Hepatocyte (in vitro differentiated cells): ENCODE results near the gene CGREF1. TPM values are rescaled to one million over a fixed set of nuclear protein-coding genes. Genes with fewer than 3 reads are reported as not detected.

Experiments
- DNase-seq: peaks from one replicate; pipeline ENCODE4 v3.0.0-alpha.2; 2016; ENCODE audit warnings: low spot score
- H2AFZ ChIP-seq: fragments of 200-600 bp; sonication (generic); 2 replicates; pipeline ENCODE4 v1.6.0; 2016; ENCODE audit warnings: antibody characterized with exemption, mild to moderate bottlenecking
- H3K27ac ChIP-seq: fragments of 200-600 bp; sonication (generic); 2 replicates; pipeline ENCODE4 v1.5.1; 2016; ENCODE audit warnings: mild to moderate bottlenecking
- H3K27me3 ChIP-seq: fragments of 200-600 bp; sonication (generic); 2 replicates; pipeline ENCODE4 v1.6.1; 2016
- H3K36me3 ChIP-seq: fragments of 200-600 bp; sonication (generic); replicated peaks from 2 replicates; pipeline ENCODE4 v1.5.1; 2016; ENCODE audit warnings: low read depth; ENCODE audit not compliant: insufficient read depth
- H3K4me1 ChIP-seq: fragments of 200-600 bp; sonication (generic); 2 replicates; pipeline ENCODE4 v1.5.1; 2016; ENCODE audit warnings: mild to moderate bottlenecking, moderate library complexity; ENCODE audit not compliant: insufficient read depth
- H3K4me2 ChIP-seq: fragments of 200-600 bp; sonication (generic); 2 replicates; pipeline ENCODE4 v1.6.0; 2016
- H3K4me3 ChIP-seq: fragments of 200-600 bp; sonication (generic); 2 replicates; pipeline ENCODE4 v1.5.1; 2016; ENCODE audit warnings: mild to moderate bottlenecking
- H3K79me2 ChIP-seq: fragments of 200-600 bp; sonication (generic); 2 replicates; pipeline ENCODE4 v1.6.0; 2017; ENCODE audit warnings: mild to moderate bottlenecking
- H3K9me2 ChIP-seq: fragments of 200-600 bp; sonication (generic); replicated peaks from 2 replicates; pipeline ENCODE4 v1.6.0; 2017; ENCODE audit warnings: mild to moderate bottlenecking; ENCODE audit not compliant: insufficient read depth
- H3K9me3 ChIP-seq: fragments of 200-600 bp; sonication (generic); 2 replicates; pipeline ENCODE4 v1.5.1; 2016; ENCODE audit warnings: low read depth, mild to moderate bottlenecking
- H4K20me1 ChIP-seq: fragments of 200-600 bp; sonication (generic); 2 replicates; pipeline ENCODE4 v1.6.0; 2016; ENCODE audit warnings: mild to moderate bottlenecking; ENCODE audit not compliant: insufficient read depth, poor library complexity, severe bottlenecking
- EZH2 ChIP-seq: fragments of 200-600 bp; sonication (generic); IDR thresholded peaks from 2 replicates; pipeline ENCODE4 v1.6.1; 2016; ENCODE audit warnings: antibody characterized with exemption, mild to moderate bottlenecking, borderline replicate concordance
- EZH2phosphoT487 ChIP-seq: fragments of 200-600 bp; sonication (generic); IDR thresholded peaks from one replicate; pipeline ENCODE4 v1.6.1; 2018; ENCODE audit warnings: antibody characterized with exemption, mild to moderate bottlenecking, low read depth, moderate library complexity; ENCODE audit not compliant: unreplicated experiment, severe bottlenecking
- WGBS: methylation state at CpG from one replicate; pipeline ENCODE4 v1.1.6; 2016; ENCODE audit warnings: low lambda C conversion rate; ENCODE audit errors: missing lambda C conversion rate; 5-methylcytosine and 5-hydroxymethylcytosine counted together
- polyA plus RNA-seq: library from polyadenylated mRNA; unstranded; fragments of >200 nt; fragmentation: Nextera tagmentation; extraction: Ambion mirVana; gene quantifications from 2 replicates; pipeline ENCODE4 v1.2.1, GENCODE V29; 2016
- total RNA-seq: library from RNA; depleted of rRNA; stranded (reverse); fragments of >200 nt; gene quantifications from 2 replicates; pipeline ENCODE4 v1.2.3, GENCODE V29; 2014
- TF ChIP-seq, protein P1 (sequence below): fragments of 200-600 bp; sonication (generic); IDR thresholded peaks from 2 replicates; pipeline ENCODE4 v1.5.1; 2016; ENCODE audit warnings: antibody characterized with exemption, mild to moderate bottlenecking; ENCODE audit not compliant: poor library complexity

Gene CGREF1
- total and polyA plus RNA-seq, 2 experiments from 2014 or later = 1.8 to 2.5 TPM

DNA sequence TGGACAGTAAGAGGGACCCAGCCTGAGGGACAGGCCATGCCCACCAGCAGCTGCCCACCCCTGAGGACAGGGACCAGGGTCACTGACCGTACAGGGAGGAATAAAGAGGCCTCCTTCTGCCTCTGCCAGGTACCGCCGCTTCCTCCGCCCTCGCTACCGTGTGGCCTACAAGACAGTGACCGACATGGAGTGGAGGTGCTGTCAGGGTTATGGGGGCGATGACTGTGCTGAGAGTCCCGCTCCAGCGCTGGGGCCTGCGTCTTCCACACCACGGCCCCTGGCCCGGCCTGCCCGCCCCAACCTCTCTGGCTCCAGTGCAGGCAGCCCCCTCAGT lies 38.4 kb downstream of the CGREF1 start:
- peaks cover 17% of the 10 kb centered on the region for H3K4me1 ChIP-seq
- no peaks in the 10 kb centered on the region for H3K27me3 ChIP-seq
- WGBS = 93% methylated on average over 14 of the region's 14 CpGs
- peak overlapping the region; percentile 80 for H3K4me2 ChIP-seq
- peak overlapping the region; percentile 16 for H3K27ac ChIP-seq
- no peaks in the 10 kb centered on the region for H3K9me3 ChIP-seq
- no peak overlapping the region for H3K4me3 ChIP-seq
- DNase-seq = no peak
- no peak overlapping the region for H2AFZ ChIP-seq
- H4K20me1 ChIP-seq = peaks cover 3% of the 10 kb centered on the region
- peaks cover 21% of the 10 kb centered on the region for H3K79me2 ChIP-seq
- no peaks in the 10 kb centered on the region for H3K36me3 ChIP-seq
- no peaks in the 10 kb centered on the region for H3K9me2 ChIP-seq
- TF ChIP-seq EZH2 (no peak), EZH2phosphoT487 (no peak)
- TF ChIP-seq, protein P1, sequence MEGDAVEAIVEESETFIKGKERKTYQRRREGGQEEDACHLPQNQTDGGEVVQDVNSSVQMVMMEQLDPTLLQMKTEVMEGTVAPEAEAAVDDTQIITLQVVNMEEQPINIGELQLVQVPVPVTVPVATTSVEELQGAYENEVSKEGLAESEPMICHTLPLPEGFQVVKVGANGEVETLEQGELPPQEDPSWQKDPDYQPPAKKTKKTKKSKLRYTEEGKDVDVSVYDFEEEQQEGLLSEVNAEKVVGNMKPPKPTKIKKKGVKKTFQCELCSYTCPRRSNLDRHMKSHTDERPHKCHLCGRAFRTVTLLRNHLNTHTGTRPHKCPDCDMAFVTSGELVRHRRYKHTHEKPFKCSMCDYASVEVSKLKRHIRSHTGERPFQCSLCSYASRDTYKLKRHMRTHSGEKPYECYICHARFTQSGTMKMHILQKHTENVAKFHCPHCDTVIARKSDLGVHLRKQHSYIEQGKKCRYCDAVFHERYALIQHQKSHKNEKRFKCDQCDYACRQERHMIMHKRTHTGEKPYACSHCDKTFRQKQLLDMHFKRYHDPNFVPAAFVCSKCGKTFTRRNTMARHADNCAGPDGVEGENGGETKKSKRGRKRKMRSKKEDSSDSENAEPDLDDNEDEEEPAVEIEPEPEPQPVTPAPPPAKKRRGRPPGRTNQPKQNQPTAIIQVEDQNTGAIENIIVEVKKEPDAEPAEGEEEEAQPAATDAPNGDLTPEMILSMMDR = no peak

DNA sequence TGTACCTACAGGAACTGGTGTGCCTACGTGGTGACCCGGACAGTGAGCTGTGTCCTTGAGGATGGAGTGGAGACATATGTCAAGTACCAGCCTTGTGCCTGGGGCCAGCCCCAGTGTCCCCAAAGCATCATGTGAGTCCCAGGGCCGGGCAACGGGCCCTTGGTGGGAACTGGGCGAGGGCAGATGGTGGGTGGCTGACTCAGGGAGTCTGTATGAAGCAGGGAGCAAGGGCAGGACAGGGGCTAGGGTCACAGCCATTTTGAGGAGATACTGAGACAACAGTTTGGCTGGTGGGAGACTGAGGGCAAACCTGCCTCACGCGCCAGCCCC lies 38.8 kb downstream of the CGREF1 start:
- Histone ChIP-seq H3K9me3 (no peaks in the 10 kb centered on the region), H4K20me1 (peaks cover 3% of the 10 kb centered on the region), H3K4me3 (no peak overlapping the region), H3K27me3 (no peaks in the 10 kb centered on the region), H3K4me2 (peak overlapping the region; percentile 80), H3K27ac (peak overlapping the region; percentile 31), H2AFZ (no peak overlapping the region), H3K4me1 (peaks cover 16% of the 10 kb centered on the region), H3K79me2 (peaks cover 21% of the 10 kb centered on the region), H3K9me2 (no peaks in the 10 kb centered on the region), H3K36me3 (no peaks in the 10 kb centered on the region)
- no peak for TF ChIP-seq EZH2
- no peak for TF ChIP-seq EZH2phosphoT487
- TF ChIP-seq, protein P1 = no peak
- no peak for DNase-seq
- 88% methylated on average over 7 of the region's 7 CpGs for WGBS

DNA sequence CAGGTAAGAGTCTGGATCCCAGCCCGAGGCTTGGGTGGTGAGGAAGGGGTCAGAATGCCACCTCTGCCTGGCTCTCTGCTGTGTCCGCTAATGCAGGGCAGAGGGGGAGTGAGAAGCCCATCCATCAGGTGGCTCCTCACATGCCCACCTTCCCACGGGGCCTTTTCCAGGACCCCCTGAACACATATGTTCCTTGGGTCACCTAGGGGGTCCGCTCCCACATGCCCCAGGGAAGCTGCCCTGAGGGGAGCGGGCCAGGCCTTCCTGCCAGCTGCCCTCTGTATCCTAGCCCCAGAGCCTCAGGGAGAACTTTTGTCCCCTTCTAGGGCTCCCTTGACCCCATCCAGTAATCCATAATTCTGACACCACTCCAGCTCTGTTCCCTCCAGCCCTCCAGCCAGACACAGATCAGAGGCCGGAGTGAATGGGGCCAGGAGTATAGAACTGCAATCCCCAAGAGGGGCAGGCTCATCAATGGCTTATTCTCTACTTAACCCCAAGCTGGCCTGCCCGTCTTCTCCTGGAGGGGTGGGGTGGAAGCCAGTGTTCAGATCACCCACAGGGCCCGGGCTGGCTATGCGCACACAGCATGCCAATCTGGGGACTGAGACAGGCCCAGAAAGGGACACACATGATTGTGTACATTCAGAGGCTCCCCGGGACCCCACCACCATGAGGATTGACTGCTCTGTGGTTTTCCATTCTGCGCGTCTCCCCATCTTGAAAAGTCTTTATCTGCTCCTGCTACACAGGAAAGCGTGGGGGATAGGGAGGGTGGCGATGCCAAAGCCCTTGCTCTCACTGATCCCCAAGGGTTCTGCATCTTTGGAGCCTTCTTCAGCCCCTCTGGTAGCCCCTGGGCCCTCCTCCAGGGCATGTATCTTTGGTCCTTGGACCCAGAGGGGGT lies 39.4 kb downstream of the CGREF1 start:
- peaks cover 16% of the 10 kb centered on the region for H3K4me1 ChIP-seq
- peak overlapping the region; percentile 80 for H3K4me2 ChIP-seq
- TF ChIP-seq EZH2phosphoT487 (no peak), EZH2 (no peak)
- TF ChIP-seq, protein P1 = no peak
- no peaks in the 10 kb centered on the region for H3K27me3 ChIP-seq
- peak overlapping the region; percentile 98 for H3K27ac ChIP-seq
- no peak overlapping the region for H2AFZ ChIP-seq
- H3K36me3 ChIP-seq = no peaks in the 10 kb centered on the region
- H4K20me1 ChIP-seq = peaks cover 3% of the 10 kb centered on the region
- no peak for DNase-seq
- no peaks in the 10 kb centered on the region for H3K9me3 ChIP-seq
- 67% methylated on average over 14 of the region's 14 CpGs for WGBS
- peaks cover 21% of the 10 kb centered on the region for H3K79me2 ChIP-seq
- peak overlapping the region; percentile 61 for H3K4me3 ChIP-seq
- H3K9me2 ChIP-seq = no peaks in the 10 kb centered on the region
